Suprapubic skin (tissue), 4 donors: ENCODE measurements around the gene PLA2G4B.

Source experiments
- CTCF ChIP-seq, 2 donors: fragments of 200-600 bp in 1 of 2; fragments of 450-650 bp in 1 of 2; sonication (generic) in 1 of 2; IDR thresholded peaks; one replicate each; pipeline ENCODE4 v1.5.1; 2016 to 2019; ENCODE audit warnings: antibody characterized with exemption in 2 of 2, mild to moderate bottlenecking in 1 of 2, moderate library complexity in 1 of 2
- EP300 ChIP-seq: sonication (generic); formaldehyde crosslinking; IDR thresholded peaks from one replicate; pipeline ENCODE4 v1.6.1; 2017; ENCODE audit warnings: antibody characterized with exemption
- POLR2A ChIP-seq, 2 donors: fragments of 450-650 bp; IDR thresholded peaks; one replicate each; pipeline ENCODE4 v1.6.1; 2017; ENCODE audit warnings: antibody characterized with exemption in 2 of 2, mild to moderate bottlenecking in 2 of 2, moderate library complexity in 2 of 2
- POLR2AphosphoS5 ChIP-seq, 3 donors: sonication (generic); formaldehyde crosslinking; IDR thresholded peaks; one replicate each; pipeline ENCODE4 v1.6.1; 2017; ENCODE audit warnings: antibody characterized with exemption in 3 of 3

- TF ChIP-seq POLR2AphosphoS5 (IDR thresholded peaks at IDR 0.05), result no peak
- no peak for TF ChIP-seq CTCF (IDR thresholded peaks at IDR 0.05)
- no peak for TF ChIP-seq POLR2A (IDR thresholded peaks at IDR 0.05)
- TF ChIP-seq EP300, result no peak
These were observed 37.5 kb upstream of the PLA2G4B start for GRCh38 chr15:41801185-41801584.
